ENCODE data around the gene BBX.

Gene BBX

DNA sequence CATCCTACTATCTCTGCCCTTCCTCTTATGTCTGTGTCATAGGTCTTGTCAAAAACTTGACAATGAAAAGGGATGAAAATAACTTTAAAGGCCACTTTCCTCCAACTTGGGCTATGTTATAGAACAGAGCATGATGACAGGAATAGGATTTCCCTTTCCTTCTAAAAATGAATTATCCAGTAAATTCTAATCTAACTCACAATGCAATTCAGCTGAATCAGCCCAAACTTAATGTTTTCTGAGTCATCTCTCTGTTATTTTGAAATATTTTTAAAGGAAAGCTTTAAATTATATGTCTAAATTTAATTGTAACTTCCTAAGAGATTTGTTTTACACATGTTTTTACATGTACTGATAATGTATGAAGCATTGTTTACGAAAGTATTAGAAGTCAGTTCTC, 258.5 kb downstream of the BBX start:
- TF ChIP-seq, protein P1, sequence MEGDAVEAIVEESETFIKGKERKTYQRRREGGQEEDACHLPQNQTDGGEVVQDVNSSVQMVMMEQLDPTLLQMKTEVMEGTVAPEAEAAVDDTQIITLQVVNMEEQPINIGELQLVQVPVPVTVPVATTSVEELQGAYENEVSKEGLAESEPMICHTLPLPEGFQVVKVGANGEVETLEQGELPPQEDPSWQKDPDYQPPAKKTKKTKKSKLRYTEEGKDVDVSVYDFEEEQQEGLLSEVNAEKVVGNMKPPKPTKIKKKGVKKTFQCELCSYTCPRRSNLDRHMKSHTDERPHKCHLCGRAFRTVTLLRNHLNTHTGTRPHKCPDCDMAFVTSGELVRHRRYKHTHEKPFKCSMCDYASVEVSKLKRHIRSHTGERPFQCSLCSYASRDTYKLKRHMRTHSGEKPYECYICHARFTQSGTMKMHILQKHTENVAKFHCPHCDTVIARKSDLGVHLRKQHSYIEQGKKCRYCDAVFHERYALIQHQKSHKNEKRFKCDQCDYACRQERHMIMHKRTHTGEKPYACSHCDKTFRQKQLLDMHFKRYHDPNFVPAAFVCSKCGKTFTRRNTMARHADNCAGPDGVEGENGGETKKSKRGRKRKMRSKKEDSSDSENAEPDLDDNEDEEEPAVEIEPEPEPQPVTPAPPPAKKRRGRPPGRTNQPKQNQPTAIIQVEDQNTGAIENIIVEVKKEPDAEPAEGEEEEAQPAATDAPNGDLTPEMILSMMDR (IDR thresholded peaks at IDR 0.05; ENCODE audit: borderline replicate concordance, control extremely low read depth, extremely low read depth, insufficient read depth, missing control alignments), result no peak
- DNase-seq (ENCODE audit: low spot score), result no peak
- in situ Hi-C loops (cut with MboI; ENCODE audit: low sequenced_read_pairs, unreplicated experiment), result no loop called here

DNA sequence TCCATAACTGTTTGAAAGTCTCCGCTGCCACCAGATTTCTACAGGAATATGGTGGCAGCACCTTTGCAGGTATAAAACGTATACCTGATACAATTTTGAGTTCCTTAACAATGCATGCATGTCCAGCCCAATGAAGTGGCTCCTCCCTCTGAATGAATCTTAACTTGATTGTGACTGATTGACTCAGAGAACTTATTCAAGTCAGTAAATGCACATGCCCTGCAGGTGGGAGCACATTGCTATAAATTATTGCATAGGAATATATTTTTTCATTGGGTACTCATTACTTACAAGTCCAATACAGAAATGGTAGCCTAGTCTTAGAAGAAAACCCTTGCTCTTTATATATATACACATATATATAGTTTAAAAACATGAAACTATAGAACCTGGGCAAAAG, 259.3 kb downstream of the BBX start:
- DNase-seq (ENCODE audit: low spot score), result no peak
- in situ Hi-C loops (cut with MboI; ENCODE audit: low sequenced_read_pairs, unreplicated experiment), result no loop called here
- TF ChIP-seq, protein P1 (IDR thresholded peaks at IDR 0.05; ENCODE audit: borderline replicate concordance, control extremely low read depth, extremely low read depth, insufficient read depth, missing control alignments), result no peak

DNA sequence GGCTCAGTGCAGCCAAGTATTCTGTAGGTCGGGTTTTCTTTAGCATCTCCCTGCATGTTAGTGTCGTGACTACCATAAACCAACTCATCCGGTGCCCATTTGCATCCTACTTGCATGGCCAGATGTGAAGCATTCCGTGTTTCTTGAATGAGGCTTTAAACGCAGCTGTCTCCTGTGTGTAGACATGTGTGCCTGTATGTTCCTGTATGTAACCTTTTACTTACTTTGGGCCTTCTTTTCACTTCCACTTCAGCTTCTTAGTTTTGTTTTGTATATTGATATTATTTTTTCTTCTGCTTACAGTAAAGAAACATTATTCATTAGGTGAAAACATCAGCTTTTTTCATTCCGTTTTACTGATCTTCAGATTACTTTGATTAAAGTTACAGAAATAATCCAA, 267.9 kb downstream of the BBX start:
- DNase-seq (ENCODE audit: low spot score), result no peak

DNA sequence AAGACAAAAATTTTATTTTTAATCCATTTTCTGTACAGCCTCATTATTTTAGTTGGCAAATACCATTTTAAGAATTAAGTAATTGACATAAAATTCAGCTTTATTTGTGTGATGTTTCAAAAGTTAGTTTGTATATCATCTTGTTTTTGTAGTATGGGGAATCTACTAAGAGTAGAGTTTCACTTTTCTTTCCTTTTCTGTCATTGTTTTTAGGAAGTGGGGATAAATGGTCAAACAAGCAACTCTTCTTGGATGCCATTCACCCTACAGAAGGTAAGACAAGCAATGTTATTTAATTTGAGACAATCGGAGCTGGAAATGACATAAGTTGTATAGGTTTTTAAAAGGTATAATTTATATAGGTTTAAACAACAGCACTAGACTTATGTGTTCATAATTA, 268.3 kb downstream of the BBX start:
- DNase-seq (ENCODE audit: low spot score), result no peak
- in situ Hi-C loops (cut with MboI; ENCODE audit: low sequenced_read_pairs, unreplicated experiment), result no loop called here
- TF ChIP-seq, protein P1 (IDR thresholded peaks at IDR 0.05; ENCODE audit: borderline replicate concordance, control extremely low read depth, extremely low read depth, insufficient read depth, missing control alignments), result no peak

More for the DNA sequence above, 267.9 kb downstream of the BBX start:
- in situ Hi-C loops (cut with MboI; ENCODE audit: low sequenced_read_pairs, unreplicated experiment), result no loop called here
- TF ChIP-seq, protein P1 (IDR thresholded peaks at IDR 0.05; ENCODE audit: borderline replicate concordance, control extremely low read depth, extremely low read depth, insufficient read depth, missing control alignments), result no peak

DNA sequence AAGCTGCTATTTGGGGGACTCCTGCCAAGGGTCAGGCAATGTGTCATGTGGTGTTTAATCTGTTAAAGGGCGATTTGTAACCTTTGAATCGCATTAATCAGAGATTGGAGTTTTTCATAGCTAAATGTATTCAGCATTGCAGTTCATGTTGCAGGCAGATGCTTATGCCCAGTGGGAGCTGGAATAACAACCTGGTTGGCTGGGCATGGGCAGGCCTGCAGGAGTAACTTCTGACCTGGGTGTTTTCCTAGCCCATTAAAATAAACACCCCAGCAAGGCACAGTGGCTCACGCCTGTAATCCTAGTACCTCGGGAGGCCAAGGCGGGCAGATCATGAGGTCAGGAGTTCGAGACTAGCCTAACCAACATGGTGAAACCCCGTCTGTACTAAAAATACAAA, 268.7 kb downstream of the BBX start:
- no peak for DNase-seq (ENCODE audit: low spot score)
- TF ChIP-seq, protein P1 (IDR thresholded peaks at IDR 0.05; ENCODE audit: borderline replicate concordance, control extremely low read depth, extremely low read depth, insufficient read depth, missing control alignments), result no peak
- in situ Hi-C loops (cut with MboI; ENCODE audit: low sequenced_read_pairs, unreplicated experiment), result no loop called here

DNA sequence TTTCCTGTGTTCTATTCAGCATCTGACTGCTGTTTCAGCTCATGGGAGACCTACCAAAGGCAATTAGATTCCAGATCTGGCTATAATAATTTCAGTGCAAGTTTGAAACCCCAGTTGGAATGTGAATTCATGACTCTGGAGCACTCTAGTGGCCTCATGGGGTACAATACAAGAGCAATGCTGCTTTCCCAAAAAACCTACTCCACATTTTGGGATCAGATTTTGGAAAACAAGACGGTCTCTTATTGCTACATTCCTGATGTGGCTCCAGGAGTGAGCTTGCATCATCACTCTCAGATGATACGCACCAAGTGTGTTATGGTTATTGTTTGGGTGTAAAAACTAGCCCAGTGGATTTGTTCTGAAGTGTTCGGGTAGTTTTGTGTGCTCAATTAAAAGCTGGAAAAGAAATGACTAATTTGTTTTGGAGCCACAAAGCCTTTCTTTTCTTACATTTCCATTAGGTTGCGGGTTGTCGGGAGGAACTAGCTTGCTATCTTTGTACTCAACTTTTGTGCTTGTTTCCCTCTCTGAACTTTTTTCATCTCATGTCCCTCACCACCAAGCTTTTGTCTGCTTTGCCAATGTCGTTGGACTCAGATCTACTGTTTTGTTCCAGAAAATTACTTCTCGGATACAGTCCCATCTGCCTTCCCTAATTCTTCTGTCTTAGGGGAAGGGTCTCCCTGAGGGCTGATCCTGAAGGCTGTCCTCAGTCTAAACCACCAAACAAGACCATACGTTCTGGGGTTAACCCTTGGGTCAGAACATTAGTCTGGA, 272.1 kb downstream of the BBX start:
- in situ Hi-C loops (cut with MboI; ENCODE audit: low sequenced_read_pairs, unreplicated experiment), result no loop called here
- TF ChIP-seq, protein P1 (IDR thresholded peaks at IDR 0.05; ENCODE audit: borderline replicate concordance, control extremely low read depth, extremely low read depth, insufficient read depth, missing control alignments), result no peak
- DNase-seq (ENCODE audit: low spot score), result no peak

Measured in GM13976 (cell line).